SK-N-SH treated with all-trans-retinoic acid at 6 μM for 48 hours (cell line): ENCODE results near the gene TIMM50.

ENCODE experiments used
- ATAC-seq: fragments of 200-7000 bp; cut with Tn5 transposase; 3 replicates; pipeline ENCODE4 v1.9.1; 2020; ENCODE audit warnings: mild to moderate bottlenecking, moderate library complexity
- ARNTL ChIP-seq: fragments of 450-650 bp; formaldehyde crosslinking; IDR thresholded peaks from 2 replicates; pipeline ENCODE4 v1.5.0; 2020; ENCODE audit warnings: low read depth, mild to moderate bottlenecking, moderate library complexity, borderline replicate concordance
- BACH2 ChIP-seq: fragments of 250-450 bp; sonication (Bioruptor Pico); IDR thresholded peaks from 2 replicates; pipeline ENCODE4 v1.9.0; 2021; ENCODE audit warnings: mild to moderate bottlenecking, borderline replicate concordance
- CSDC2 ChIP-seq: fragments of 250-450 bp; sonication (Bioruptor Pico); IDR thresholded peaks from 2 replicates; pipeline ENCODE4 v1.5.0; 2020; ENCODE audit warnings: mild to moderate bottlenecking, moderate library complexity
- ESRRG ChIP-seq: fragments of 250-450 bp; sonication (Bioruptor Pico); IDR thresholded peaks from 2 replicates; pipeline ENCODE4 v1.6.1; 2021; ENCODE audit warnings: mild to moderate bottlenecking
- OSR1 ChIP-seq: fragments of 250-450 bp; sonication (Bioruptor Pico); IDR thresholded peaks from 2 replicates; pipeline ENCODE4 v1.8.0; 2022; ENCODE audit warnings: moderate library complexity, mild to moderate bottlenecking, inconsistent platforms
- PPARA ChIP-seq: fragments of 250-450 bp; sonication (Bioruptor Pico); IDR thresholded peaks from 2 replicates; pipeline ENCODE4 v1.5.0; 2020; ENCODE audit warnings: mild to moderate bottlenecking, borderline replicate concordance
- RARB ChIP-seq: fragments of 250-450 bp; sonication (Bioruptor Pico); IDR thresholded peaks from 2 replicates; pipeline ENCODE4 v1.8.0; 2021; ENCODE audit warnings: mild to moderate bottlenecking, moderate library complexity
- SNAI2 ChIP-seq: fragments of 250-450 bp; sonication (Bioruptor Pico); IDR thresholded peaks from 2 replicates; pipeline ENCODE4 v1.5.0; 2020; ENCODE audit warnings: mild to moderate bottlenecking, moderate library complexity
- TCF4 ChIP-seq: fragments of 250-450 bp; sonication (Bioruptor Pico); IDR thresholded peaks from 2 replicates; pipeline ENCODE4 v1.8.0; 2021; ENCODE audit warnings: mild to moderate bottlenecking, moderate library complexity, borderline replicate concordance
- TOX ChIP-seq: fragments of 250-450 bp; sonication (Bioruptor Pico); IDR thresholded peaks from 2 replicates; pipeline ENCODE4 v1.8.0; 2021; ENCODE audit warnings: mild to moderate bottlenecking, moderate library complexity, borderline replicate concordance
- ZFP3 ChIP-seq: fragments of 250-450 bp; sonication (Bioruptor Pico); IDR thresholded peaks from 2 replicates; pipeline ENCODE4 v1.5.0; 2020; ENCODE audit warnings: mild to moderate bottlenecking, moderate library complexity
- ZFP30 ChIP-seq: fragments of 450-650 bp; formaldehyde crosslinking; IDR thresholded peaks from 2 replicates; pipeline ENCODE4 v1.5.0; 2022; ENCODE audit warnings: mild to moderate bottlenecking, moderate library complexity
- ZNF70 ChIP-seq: fragments of 450-650 bp; formaldehyde crosslinking; IDR thresholded peaks from 2 replicates; pipeline ENCODE4 v1.5.0; 2020; ENCODE audit warnings: mild to moderate bottlenecking, moderate library complexity
- TF ChIP-seq, protein P1 (sequence below): fragments of 250-450 bp; sonication (Bioruptor Pico); IDR thresholded peaks from 2 replicates; pipeline ENCODE4 v1.5.1; 2021; ENCODE audit warnings: mild to moderate bottlenecking, moderate library complexity
- TF ChIP-seq, protein P2 (sequence below): fragments of 250-450 bp; sonication (Bioruptor Pico); IDR thresholded peaks from 2 replicates; pipeline ENCODE4 v1.5.1; 2020; ENCODE audit warnings: low read depth, mild to moderate bottlenecking, moderate library complexity
- TF ChIP-seq, protein P3 (sequence below): fragments of 250-450 bp; sonication (Bioruptor Pico); IDR thresholded peaks from 2 replicates; pipeline ENCODE4 v1.8.0; 2021; ENCODE audit warnings: low read depth, mild to moderate bottlenecking, moderate library complexity, borderline replicate concordance
- TF ChIP-seq, protein P4 (sequence below): fragments of 250-450 bp; sonication (Bioruptor Pico); IDR thresholded peaks from 2 replicates; pipeline ENCODE4 v1.8.0; 2020; ENCODE audit warnings: mild to moderate bottlenecking, moderate library complexity, borderline replicate concordance
- TF ChIP-seq, protein P5 (sequence below): fragments of 250-450 bp; sonication (Bioruptor Pico); IDR thresholded peaks from 2 replicates; pipeline ENCODE4 v1.5.0; 2020; ENCODE audit warnings: mild to moderate bottlenecking, moderate library complexity

The TIMM50 gene

DNA sequence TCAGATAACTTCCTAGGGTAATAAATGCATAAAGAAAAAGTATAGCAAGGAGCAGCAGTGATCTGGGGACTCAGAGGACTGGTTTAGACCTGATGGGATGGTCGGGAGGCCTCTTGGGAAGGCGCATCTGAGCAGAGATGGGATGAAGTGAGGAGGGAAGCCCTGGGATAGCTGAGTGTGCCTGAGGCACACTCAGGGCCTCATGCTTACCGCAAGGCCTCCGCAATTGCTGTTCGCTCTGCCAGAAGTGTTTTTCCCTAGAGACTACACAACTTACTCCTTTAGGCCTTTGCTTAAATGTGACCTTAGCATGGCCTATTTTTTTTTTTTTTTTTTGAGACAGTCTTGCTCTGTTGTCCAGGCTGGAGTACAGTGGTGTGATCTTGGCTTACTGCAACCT, 14.0 kb downstream of the TIMM50 start:
- no peak for TF ChIP-seq ZFP30 (CRISPR knock-in tag)
- no peak for ATAC-seq

DNA sequence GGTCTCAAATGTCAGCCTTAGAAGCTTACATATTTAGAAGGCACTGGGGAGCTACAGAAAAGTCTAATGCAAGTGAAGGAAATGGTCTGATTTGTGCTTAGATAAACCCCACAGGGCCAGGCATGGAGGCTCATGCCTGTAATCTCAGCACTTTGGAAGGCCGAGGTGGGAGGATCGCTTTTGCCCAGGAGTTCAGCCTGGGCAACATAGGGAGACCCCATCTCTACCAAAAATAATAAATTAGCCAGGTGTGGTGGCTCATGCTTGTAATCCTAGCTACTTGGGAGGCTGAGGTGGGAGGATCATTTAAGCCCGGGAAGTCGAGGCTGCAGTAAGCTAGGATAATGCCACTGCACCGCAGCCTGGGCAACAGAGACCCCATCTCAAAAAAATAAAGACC, 15.4 kb downstream of the TIMM50 start:
- no peak for ATAC-seq
- TF ChIP-seq, protein P1, sequence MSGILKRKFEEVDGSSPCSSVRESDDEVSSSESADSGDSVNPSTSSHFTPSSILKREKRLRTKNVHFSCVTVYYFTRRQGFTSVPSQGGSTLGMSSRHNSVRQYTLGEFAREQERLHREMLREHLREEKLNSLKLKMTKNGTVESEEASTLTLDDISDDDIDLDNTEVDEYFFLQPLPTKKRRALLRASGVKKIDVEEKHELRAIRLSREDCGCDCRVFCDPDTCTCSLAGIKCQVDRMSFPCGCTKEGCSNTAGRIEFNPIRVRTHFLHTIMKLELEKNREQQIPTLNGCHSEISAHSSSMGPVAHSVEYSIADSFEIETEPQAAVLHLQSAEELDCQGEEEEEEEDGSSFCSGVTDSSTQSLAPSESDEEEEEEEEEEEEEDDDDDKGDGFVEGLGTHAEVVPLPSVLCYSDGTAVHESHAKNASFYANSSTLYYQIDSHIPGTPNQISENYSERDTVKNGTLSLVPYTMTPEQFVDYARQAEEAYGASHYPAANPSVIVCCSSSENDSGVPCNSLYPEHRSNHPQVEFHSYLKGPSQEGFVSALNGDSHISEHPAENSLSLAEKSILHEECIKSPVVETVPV, result no peak
- TF ChIP-seq, protein P2, sequence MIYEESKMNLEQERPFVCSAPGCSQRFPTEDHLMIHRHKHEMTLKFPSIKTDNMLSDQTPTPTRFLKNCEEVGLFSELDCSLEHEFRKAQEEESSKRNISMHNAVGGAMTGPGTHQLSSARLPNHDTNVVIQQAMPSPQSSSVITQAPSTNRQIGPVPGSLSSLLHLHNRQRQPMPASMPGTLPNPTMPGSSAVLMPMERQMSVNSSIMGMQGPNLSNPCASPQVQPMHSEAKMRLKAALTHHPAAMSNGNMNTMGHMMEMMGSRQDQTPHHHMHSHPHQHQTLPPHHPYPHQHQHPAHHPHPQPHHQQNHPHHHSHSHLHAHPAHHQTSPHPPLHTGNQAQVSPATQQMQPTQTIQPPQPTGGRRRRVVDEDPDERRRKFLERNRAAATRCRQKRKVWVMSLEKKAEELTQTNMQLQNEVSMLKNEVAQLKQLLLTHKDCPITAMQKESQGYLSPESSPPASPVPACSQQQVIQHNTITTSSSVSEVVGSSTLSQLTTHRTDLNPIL (CRISPR knock-in tag), result no peak
- TF ChIP-seq ZFP30 (CRISPR knock-in tag), result no peak
- no peak for TF ChIP-seq TOX (CRISPR knock-in tag)
- no peak for TF ChIP-seq ZFP3 (CRISPR knock-in tag)
- TF ChIP-seq ESRRG (CRISPR knock-in tag), result no peak
- TF ChIP-seq ZNF70 (CRISPR knock-in tag), result no peak
- TF ChIP-seq CSDC2 (CRISPR knock-in tag), result no peak
- no peak for TF ChIP-seq BACH2 (CRISPR knock-in tag)
- TF ChIP-seq, protein P3, sequence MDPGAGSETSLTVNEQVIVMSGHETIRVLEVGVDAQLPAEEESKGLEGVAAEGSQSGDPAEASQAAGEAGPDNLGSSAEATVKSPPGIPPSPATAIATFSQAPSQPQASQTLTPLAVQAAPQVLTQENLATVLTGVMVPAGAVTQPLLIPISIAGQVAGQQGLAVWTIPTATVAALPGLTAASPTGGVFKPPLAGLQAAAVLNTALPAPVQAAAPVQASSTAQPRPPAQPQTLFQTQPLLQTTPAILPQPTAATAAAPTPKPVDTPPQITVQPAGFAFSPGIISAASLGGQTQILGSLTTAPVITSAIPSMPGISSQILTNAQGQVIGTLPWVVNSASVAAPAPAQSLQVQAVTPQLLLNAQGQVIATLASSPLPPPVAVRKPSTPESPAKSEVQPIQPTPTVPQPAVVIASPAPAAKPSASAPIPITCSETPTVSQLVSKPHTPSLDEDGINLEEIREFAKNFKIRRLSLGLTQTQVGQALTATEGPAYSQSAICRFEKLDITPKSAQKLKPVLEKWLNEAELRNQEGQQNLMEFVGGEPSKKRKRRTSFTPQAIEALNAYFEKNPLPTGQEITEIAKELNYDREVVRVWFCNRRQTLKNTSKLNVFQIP (CRISPR knock-in tag), result no peak
- TF ChIP-seq OSR1, result no peak
- TF ChIP-seq RARB (CRISPR knock-in tag), result no peak
- no peak for TF ChIP-seq ARNTL
- TF ChIP-seq, protein P4, sequence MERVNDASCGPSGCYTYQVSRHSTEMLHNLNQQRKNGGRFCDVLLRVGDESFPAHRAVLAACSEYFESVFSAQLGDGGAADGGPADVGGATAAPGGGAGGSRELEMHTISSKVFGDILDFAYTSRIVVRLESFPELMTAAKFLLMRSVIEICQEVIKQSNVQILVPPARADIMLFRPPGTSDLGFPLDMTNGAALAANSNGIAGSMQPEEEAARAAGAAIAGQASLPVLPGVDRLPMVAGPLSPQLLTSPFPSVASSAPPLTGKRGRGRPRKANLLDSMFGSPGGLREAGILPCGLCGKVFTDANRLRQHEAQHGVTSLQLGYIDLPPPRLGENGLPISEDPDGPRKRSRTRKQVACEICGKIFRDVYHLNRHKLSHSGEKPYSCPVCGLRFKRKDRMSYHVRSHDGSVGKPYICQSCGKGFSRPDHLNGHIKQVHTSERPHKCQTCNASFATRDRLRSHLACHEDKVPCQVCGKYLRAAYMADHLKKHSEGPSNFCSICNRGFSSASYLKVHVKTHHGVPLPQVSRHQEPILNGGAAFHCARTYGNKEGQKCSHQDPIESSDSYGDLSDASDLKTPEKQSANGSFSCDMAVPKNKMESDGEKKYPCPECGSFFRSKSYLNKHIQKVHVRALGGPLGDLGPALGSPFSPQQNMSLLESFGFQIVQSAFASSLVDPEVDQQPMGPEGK, result no peak
- TF ChIP-seq, protein P5, sequence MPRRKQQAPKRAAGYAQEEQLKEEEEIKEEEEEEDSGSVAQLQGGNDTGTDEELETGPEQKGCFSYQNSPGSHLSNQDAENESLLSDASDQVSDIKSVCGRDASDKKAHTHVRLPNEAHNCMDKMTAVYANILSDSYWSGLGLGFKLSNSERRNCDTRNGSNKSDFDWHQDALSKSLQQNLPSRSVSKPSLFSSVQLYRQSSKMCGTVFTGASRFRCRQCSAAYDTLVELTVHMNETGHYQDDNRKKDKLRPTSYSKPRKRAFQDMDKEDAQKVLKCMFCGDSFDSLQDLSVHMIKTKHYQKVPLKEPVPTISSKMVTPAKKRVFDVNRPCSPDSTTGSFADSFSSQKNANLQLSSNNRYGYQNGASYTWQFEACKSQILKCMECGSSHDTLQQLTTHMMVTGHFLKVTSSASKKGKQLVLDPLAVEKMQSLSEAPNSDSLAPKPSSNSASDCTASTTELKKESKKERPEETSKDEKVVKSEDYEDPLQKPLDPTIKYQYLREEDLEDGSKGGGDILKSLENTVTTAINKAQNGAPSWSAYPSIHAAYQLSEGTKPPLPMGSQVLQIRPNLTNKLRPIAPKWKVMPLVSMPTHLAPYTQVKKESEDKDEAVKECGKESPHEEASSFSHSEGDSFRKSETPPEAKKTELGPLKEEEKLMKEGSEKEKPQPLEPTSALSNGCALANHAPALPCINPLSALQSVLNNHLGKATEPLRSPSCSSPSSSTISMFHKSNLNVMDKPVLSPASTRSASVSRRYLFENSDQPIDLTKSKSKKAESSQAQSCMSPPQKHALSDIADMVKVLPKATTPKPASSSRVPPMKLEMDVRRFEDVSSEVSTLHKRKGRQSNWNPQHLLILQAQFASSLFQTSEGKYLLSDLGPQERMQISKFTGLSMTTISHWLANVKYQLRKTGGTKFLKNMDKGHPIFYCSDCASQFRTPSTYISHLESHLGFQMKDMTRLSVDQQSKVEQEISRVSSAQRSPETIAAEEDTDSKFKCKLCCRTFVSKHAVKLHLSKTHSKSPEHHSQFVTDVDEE (CRISPR knock-in tag), result no peak
- no peak for TF ChIP-seq TCF4
- no peak for TF ChIP-seq SNAI2 (CRISPR knock-in tag)
- no peak for TF ChIP-seq PPARA (CRISPR knock-in tag)

DNA sequence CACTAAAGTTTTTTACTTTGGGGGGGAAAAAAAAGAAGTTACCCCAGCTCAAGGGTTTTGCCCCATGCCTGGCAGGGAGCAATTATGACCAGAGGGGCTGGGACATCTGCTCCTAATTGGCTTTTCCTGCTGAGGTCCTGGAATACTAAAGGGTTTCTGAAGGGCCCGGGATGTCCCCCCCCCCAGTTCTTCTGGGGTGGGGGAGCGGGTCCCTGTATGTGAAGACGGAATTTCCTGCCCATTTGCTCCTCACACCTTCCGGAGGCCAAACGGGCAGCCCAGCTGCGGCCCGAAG, 17.0 kb downstream of the TIMM50 start:
- TF ChIP-seq, protein P4, result no peak; the same call in 1 of the 2 replicates
- ATAC-seq, result no peak; the same call in 2 of the 3 replicates
